Peyer's patch (tissue), 4 donors: ENCODE results near the gene HOMER3. TPM values are rescaled to one million over a fixed set of nuclear protein-coding genes. Genes with fewer than 3 reads are reported as not detected.

Experiments
- DNase-seq, 3 donors: peaks; one replicate each; pipeline ENCODE4 v3.0.0-alpha.2; 2017 to 2019
- H3K27ac ChIP-seq, 4 donors: fragments of 200-600 bp; sonication (generic); one replicate each; pipeline ENCODE4 v1.5.1; 2016 to 2019
- H3K27me3 ChIP-seq, 2 donors: fragments of 200-600 bp; sonication (generic); one replicate each; pipeline ENCODE4 v1.5.1; 2019
- H3K36me3 ChIP-seq, 3 donors: fragments of 200-600 bp; sonication (generic); one replicate each; pipeline ENCODE4 v1.5.1; 2016 to 2019
- H3K4me1 ChIP-seq, 4 donors: fragments of 200-600 bp; sonication (generic); one replicate each; pipeline ENCODE4 v1.5.1; 2016 to 2019
- H3K4me3 ChIP-seq, 4 donors: fragments of 200-600 bp; sonication (generic); 1 replicate in 3 of 4; 2 replicates in 1 of 4; pipeline ENCODE4 v1.5.1; 2016 to 2019; ENCODE audit warnings: mild to moderate bottlenecking in 1 of 4
- H3K9me3 ChIP-seq, 4 donors: fragments of 200-600 bp; sonication (generic); one replicate each; pipeline ENCODE4 v1.5.1; 2016 to 2019; ENCODE audit warnings: mild to moderate bottlenecking in 1 of 4
- POLR2A ChIP-seq, 2 donors: fragments of 450-650 bp; IDR thresholded peaks; one replicate each; pipeline ENCODE4 v1.5.1; 2017; ENCODE audit warnings: antibody characterized with exemption in 2 of 2, mild to moderate bottlenecking in 2 of 2, moderate library complexity in 2 of 2
- total RNA-seq, 4 donors: library from RNA; depleted of rRNA; stranded (reverse); fragments of >200 nt; gene quantifications; one replicate each; pipeline ENCODE4 v1.1.0, GENCODE V29; 2016
- TF ChIP-seq, protein P1 (sequence below), 6 experiments: fragments of 450-650 bp in 4 of 6; fragments of 200-600 bp in 2 of 6; sonication (generic) in 1 of 6; IDR thresholded peaks; one replicate each; pipeline ENCODE4 v1.5.1; 2017 to 2019; ENCODE audit warnings: antibody characterized with exemption in 6 of 6, mild to moderate bottlenecking in 3 of 6, moderate library complexity in 1 of 6

HOMER3 gene
- total RNA-seq, 4 donors from 2014 or later, result 0.88 to 33.0 (median 9.6) TPM

- TF ChIP-seq, protein P1, sequence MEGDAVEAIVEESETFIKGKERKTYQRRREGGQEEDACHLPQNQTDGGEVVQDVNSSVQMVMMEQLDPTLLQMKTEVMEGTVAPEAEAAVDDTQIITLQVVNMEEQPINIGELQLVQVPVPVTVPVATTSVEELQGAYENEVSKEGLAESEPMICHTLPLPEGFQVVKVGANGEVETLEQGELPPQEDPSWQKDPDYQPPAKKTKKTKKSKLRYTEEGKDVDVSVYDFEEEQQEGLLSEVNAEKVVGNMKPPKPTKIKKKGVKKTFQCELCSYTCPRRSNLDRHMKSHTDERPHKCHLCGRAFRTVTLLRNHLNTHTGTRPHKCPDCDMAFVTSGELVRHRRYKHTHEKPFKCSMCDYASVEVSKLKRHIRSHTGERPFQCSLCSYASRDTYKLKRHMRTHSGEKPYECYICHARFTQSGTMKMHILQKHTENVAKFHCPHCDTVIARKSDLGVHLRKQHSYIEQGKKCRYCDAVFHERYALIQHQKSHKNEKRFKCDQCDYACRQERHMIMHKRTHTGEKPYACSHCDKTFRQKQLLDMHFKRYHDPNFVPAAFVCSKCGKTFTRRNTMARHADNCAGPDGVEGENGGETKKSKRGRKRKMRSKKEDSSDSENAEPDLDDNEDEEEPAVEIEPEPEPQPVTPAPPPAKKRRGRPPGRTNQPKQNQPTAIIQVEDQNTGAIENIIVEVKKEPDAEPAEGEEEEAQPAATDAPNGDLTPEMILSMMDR (IDR thresholded peaks at IDR 0.05), result no peak
- no peak for TF ChIP-seq POLR2A (IDR thresholded peaks at IDR 0.05)
- Histone ChIP-seq H3K27me3 (no peaks in the 10 kb centered on the region), H3K4me3 (peak overlapping the region; percentile 45 to 71 (median 64)), H3K9me3 (no peaks in the 10 kb centered on the region), H3K27ac (peak overlapping the region; percentile 20 to 70 (median 41)), H3K4me1 (peaks cover 0 to 16% (median 5%) of the 10 kb centered on the region in 4 donors), H3K36me3 (peaks cover 0 to 9% (median 0%) of the 10 kb centered on the region in 3 donors)
- DNase-seq, result peak in 2 of 3 donors; percentile 59 to 64
These were observed 872 bp downstream of the HOMER3 start for GRCh38 chr19:18939922-18940768.

- Histone ChIP-seq H3K4me3 (no peak overlapping the region), H3K9me3 (no peaks in the 10 kb centered on the region), H3K27ac (no peak overlapping the region), H3K27me3 (no peaks in the 10 kb centered on the region), H3K36me3 (peaks cover 0 to 10% (median 0%) of the 10 kb centered on the region in 3 donors), H3K4me1 (peaks cover 0 to 16% (median 5%) of the 10 kb centered on the region in 4 donors)
- TF ChIP-seq, protein P1 (IDR thresholded peaks at IDR 0.05), result no peak
- no peak for TF ChIP-seq POLR2A (IDR thresholded peaks at IDR 0.05)
- DNase-seq, result no peak
These were observed 1.9 kb downstream of the HOMER3 start for GRCh38 chr19:18939163-18939562.

- DNase-seq, result no peak
- no peak overlapping the region for H3K4me3 ChIP-seq
- H3K27me3 ChIP-seq, result no peaks in the 10 kb centered on the region
- peaks cover 0 to 17% (median 0%) of the 10 kb centered on the region in 3 donors for H3K36me3 ChIP-seq
- H3K9me3 ChIP-seq, result no peaks in the 10 kb centered on the region
- peaks cover 0 to 9% (median 3%) of the 10 kb centered on the region in 4 donors for H3K4me1 ChIP-seq
- no peak overlapping the region for H3K27ac ChIP-seq
- TF ChIP-seq POLR2A (IDR thresholded peaks at IDR 0.05), result no peak
- TF ChIP-seq, protein P1 (IDR thresholded peaks at IDR 0.05), result no peak
These were observed 7.7 kb downstream of the HOMER3 start for GRCh38 chr19:18933297-18933696.

DNA sequence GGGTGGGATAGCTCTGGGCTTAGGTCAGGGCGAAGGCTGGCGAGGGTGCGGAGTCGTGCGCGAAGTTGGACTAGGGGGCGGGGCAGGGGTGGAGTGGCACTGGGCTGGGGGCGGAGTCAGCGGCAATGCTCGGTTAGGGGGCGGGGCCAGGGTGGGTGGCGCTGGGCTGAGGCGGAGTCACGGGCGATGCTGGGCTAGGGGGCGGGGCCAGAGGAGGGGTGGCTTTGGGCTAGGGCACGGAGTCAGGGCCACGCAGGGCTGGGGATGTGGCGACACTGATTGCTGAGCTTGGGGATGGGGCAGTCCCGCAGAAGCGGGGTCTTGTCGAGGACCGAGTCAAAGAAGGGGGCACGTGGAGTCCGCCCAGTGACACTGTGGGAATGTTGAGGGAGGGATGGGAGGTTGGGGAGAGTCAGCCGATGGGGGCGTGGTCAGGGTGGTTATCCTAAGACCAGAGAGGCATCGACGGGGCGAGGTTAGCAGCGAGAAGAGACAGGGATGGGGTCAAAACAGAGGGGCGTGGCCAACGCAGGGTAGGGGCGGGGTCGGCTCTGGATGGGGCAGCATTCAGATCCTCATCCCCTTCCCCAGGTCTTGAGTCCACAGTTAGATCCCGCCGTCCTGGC lies 8.7 kb downstream of the HOMER3 start:
- TF ChIP-seq POLR2A (IDR thresholded peaks at IDR 0.05), result no peak
- TF ChIP-seq, protein P1 (IDR thresholded peaks at IDR 0.05), result no peak
- peak overlapping the region in 1 of 4 donors; percentile 25 for H3K27ac ChIP-seq
- peaks cover 0 to 9% (median 3%) of the 10 kb centered on the region in 4 donors for H3K4me1 ChIP-seq
- DNase-seq, result peak; percentile 78 to 88 (median 87)
- H3K27me3 ChIP-seq, result no peaks in the 10 kb centered on the region
- peak overlapping the region in 3 of 4 donors; percentile 2 to 27 (median 4) for H3K4me3 ChIP-seq
- no peaks in the 10 kb centered on the region for H3K9me3 ChIP-seq
- peaks cover 0 to 21% (median 0%) of the 10 kb centered on the region in 3 donors for H3K36me3 ChIP-seq

DNA sequence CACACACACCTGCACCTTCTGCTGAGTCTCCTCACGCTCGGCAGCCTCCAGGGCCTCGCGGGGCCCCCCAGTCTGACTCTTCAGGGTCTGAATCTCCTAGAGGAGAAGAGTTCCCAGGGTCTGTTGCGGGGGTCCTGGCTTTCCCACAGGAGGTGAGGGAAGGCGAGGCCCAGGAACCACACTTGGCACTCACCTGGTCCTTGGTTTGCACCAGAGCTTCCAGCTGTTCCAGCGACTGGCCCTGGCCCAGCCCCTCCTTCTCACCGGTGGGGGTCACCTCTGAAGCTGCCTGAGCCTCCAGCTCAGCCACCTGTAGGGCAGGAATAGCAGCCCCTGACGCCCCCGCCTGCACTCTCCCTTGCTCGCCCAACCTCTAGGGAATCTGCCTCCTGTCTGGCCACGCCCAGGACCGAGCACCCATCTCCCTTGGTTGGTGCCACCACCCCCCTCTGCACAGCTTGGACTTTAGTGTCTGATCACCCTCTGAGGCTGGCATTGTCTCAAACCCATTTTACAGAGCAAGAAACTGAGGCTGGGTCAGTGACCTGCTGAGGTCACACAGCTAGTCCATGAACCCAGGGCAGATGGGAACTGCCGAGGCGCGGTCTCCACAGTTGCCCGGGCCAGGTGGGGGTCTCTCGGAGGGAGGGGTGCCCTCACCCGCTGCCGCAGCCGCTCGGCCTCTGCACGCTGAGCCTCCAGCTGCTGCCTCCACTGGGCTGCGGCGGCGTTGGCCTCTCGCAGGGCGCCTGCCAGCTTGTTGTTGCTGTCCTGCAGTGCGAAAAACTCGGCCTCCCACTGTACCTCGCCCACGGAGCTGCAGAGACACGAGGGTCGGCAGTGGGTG lies 9.5 kb downstream of the HOMER3 start:
- TF ChIP-seq, protein P1 (IDR thresholded peaks at IDR 0.05), result no peak
- no peak for TF ChIP-seq POLR2A (IDR thresholded peaks at IDR 0.05)
- DNase-seq, result no peak
- H3K27ac ChIP-seq, result peak overlapping the region in 1 of 4 donors; percentile 25
- H3K27me3 ChIP-seq, result no peaks in the 10 kb centered on the region
- no peaks in the 10 kb centered on the region for H3K9me3 ChIP-seq
- peaks cover 0 to 9% (median 3%) of the 10 kb centered on the region in 4 donors for H3K4me1 ChIP-seq
- peak overlapping the region in 1 of 4 donors; percentile 4 for H3K4me3 ChIP-seq
- H3K36me3 ChIP-seq, result peaks cover 0 to 27% (median 0%) of the 10 kb centered on the region in 3 donors
